Mesenchymal stem cell (in vitro differentiated cells and primary cell): ENCODE results near the gene LCE2C. TPM values are rescaled to one million over a fixed set of nuclear protein-coding genes. Genes with fewer than 3 reads are reported as not detected.
"Not testable (repeated sequence)": the region's sequence is repeated elsewhere in the genome, so short reads cannot be mapped to it uniquely, and the experiment has no call there.

ENCODE experiments used
- DNase-seq: peaks from one replicate; pipeline ENCODE4 v3.0.0-alpha.2; 2013
- H2AFZ ChIP-seq: one replicate; pipeline ENCODE4 v1.6.1; 2013; ENCODE audit warnings: low read depth, mild to moderate bottlenecking, control low read depth, inconsistent platforms, low read length, moderate library complexity
- H2AK5ac ChIP-seq: 2 replicates; pipeline ENCODE4 v1.6.1; 2013; ENCODE audit warnings: low read length, moderate library complexity, mild to moderate bottlenecking, inconsistent platforms; ENCODE audit not compliant: severe bottlenecking
- H2BK120ac ChIP-seq: one replicate; pipeline ENCODE4 v1.6.1; 2013; ENCODE audit warnings: low read depth, mild to moderate bottlenecking, inconsistent platforms, low read length, moderate library complexity
- H2BK12ac ChIP-seq, 2 experiments: one replicate each; pipeline ENCODE4 v1.6.1; 2013; ENCODE audit warnings: inconsistent platforms in 2 of 2, low read length in 2 of 2, mild to moderate bottlenecking in 2 of 2, moderate library complexity in 2 of 2, control low read depth in 1 of 2
- H2BK15ac ChIP-seq: one replicate; pipeline ENCODE4 v1.6.1; 2013; ENCODE audit warnings: mild to moderate bottlenecking, low read depth, inconsistent platforms; ENCODE audit not compliant: poor library complexity, severe bottlenecking
- H2BK5ac ChIP-seq: 2 replicates; pipeline ENCODE4 v1.6.1; 2013; ENCODE audit warnings: low read depth, mild to moderate bottlenecking, low read length, control low read depth, inconsistent platforms; ENCODE audit not compliant: poor library complexity, severe bottlenecking
- H3K14ac ChIP-seq, 2 experiments: one replicate each; pipeline ENCODE4 v1.6.1; 2013; ENCODE audit warnings: inconsistent platforms in 2 of 2, low read length in 2 of 2, control low read depth in 1 of 2, mild to moderate bottlenecking in 1 of 2, moderate library complexity in 1 of 2
- H3K18ac ChIP-seq, 2 experiments: one replicate each; pipeline ENCODE4 v1.6.1; 2013; ENCODE audit warnings: inconsistent platforms in 2 of 2, low read length in 2 of 2, control low read depth in 1 of 2, low read depth in 1 of 2, mild to moderate bottlenecking in 1 of 2
- H3K23ac ChIP-seq, 2 experiments: one replicate each; pipeline ENCODE4 v1.6.1; 2013; ENCODE audit warnings: inconsistent platforms in 2 of 2, low read length in 2 of 2, mild to moderate bottlenecking in 2 of 2, moderate library complexity in 2 of 2, control low read depth in 1 of 2
- H3K27ac ChIP-seq: 2 replicates; pipeline ENCODE4 v1.5.1; 2013; ENCODE audit warnings: mild to moderate bottlenecking, moderate library complexity, low read length, control low read depth, inconsistent platforms; ENCODE audit not compliant: poor library complexity, severe bottlenecking
- H3K27me3 ChIP-seq, 2 experiments: 2 replicates each; pipeline versions ENCODE4 v1.6.1 to v1.7.0; 2013; ENCODE audit warnings: low read length in 2 of 2, mild to moderate bottlenecking in 2 of 2, moderate library complexity in 2 of 2, control low read depth in 1 of 2, inconsistent platforms in 1 of 2; ENCODE audit not compliant: control insufficient read depth in 1 of 2, insufficient read depth in 1 of 2
- H3K36me3 ChIP-seq, 2 experiments: 2 replicates each; pipeline versions ENCODE4 v1.6.1 to v1.7.0; 2013; ENCODE audit warnings: low read length in 2 of 2, control low read depth in 1 of 2, inconsistent platforms in 1 of 2, low read depth in 1 of 2, mild to moderate bottlenecking in 1 of 2; ENCODE audit not compliant: insufficient read depth in 2 of 2, control insufficient read depth in 1 of 2
- H3K4ac ChIP-seq, 2 experiments: one replicate each; pipeline ENCODE4 v1.6.1; 2013; ENCODE audit warnings: inconsistent platforms in 2 of 2, low read length in 2 of 2, mild to moderate bottlenecking in 2 of 2, moderate library complexity in 2 of 2, control low read depth in 1 of 2, low read depth in 1 of 2
- H3K4me1 ChIP-seq: 2 replicates; pipeline ENCODE4 v1.6.1; 2013; ENCODE audit warnings: low read depth, low read length, control low read depth; ENCODE audit not compliant: control insufficient read depth, insufficient read depth
- H3K4me2 ChIP-seq: 2 replicates; pipeline ENCODE4 v1.6.1; 2013; ENCODE audit warnings: low read length, mild to moderate bottlenecking, inconsistent platforms; ENCODE audit not compliant: poor library complexity, severe bottlenecking
- H3K4me3 ChIP-seq, 2 experiments: 2 replicates each; pipeline versions ENCODE4 v1.5.1 to v1.7.0; 2013; ENCODE audit warnings: low read length in 2 of 2, mild to moderate bottlenecking in 2 of 2, control low read depth in 1 of 2, low read depth in 1 of 2; ENCODE audit not compliant: insufficient read depth in 1 of 2
- H3K79me1 ChIP-seq: replicated peaks from 2 replicates; pipeline ENCODE4 v1.6.1; 2013; ENCODE audit warnings: mild to moderate bottlenecking, control low read depth, low read length, inconsistent platforms; ENCODE audit not compliant: poor library complexity, severe bottlenecking
- H3K9ac ChIP-seq: 2 replicates; pipeline ENCODE4 v1.7.0; 2013; ENCODE audit warnings: mild to moderate bottlenecking, low read length, moderate library complexity
- H3K9me3 ChIP-seq: 2 replicates; pipeline ENCODE4 v1.7.0; 2013; ENCODE audit warnings: mild to moderate bottlenecking, low read length; ENCODE audit not compliant: control insufficient read depth
- H4K8ac ChIP-seq: one replicate; pipeline ENCODE4 v1.6.1; 2013; ENCODE audit warnings: inconsistent platforms, mild to moderate bottlenecking, low read length, moderate library complexity
- H4K91ac ChIP-seq: one replicate; pipeline ENCODE4 v1.6.1; 2013; ENCODE audit warnings: mild to moderate bottlenecking, low read length, inconsistent platforms
- WGBS: methylation state at CpG from one replicate; pipeline ENCODE4 v1.1.7; 2013; ENCODE audit warnings: mixed read lengths; 5-methylcytosine and 5-hydroxymethylcytosine counted together
- polyA plus RNA-seq, 2 experiments: library from polyadenylated mRNA; stranded (reverse); fragments of 200-250 nt; gene quantifications; one replicate each; pipeline ENCODE4 v1.2.3, GENCODE V29; 2013

The LCE2C gene
- not detected for polyA plus RNA-seq (2013, experiment 1 of 2)
- polyA plus RNA-seq (2013, experiment 2 of 2), result not detected

GRCh38 chr1:152674983-152675382 is at the start of gene LCE2C:
Gene LCE2C (plus strand): TSS chr1:152675279. CDS start chr1:152676016, 737 bp downstream.
- not testable (repeated sequence) for H3K4me3 ChIP-seq, H3K4me2 ChIP-seq, H2BK5ac ChIP-seq, H3K14ac ChIP-seq, H3K36me3 ChIP-seq, H2BK12ac ChIP-seq, H3K4me1 ChIP-seq, H2BK120ac ChIP-seq, H3K79me1 ChIP-seq, H2AFZ ChIP-seq, H3K9me3 ChIP-seq, H4K8ac ChIP-seq, H4K91ac ChIP-seq, H3K27ac ChIP-seq, H3K4ac ChIP-seq, DNase-seq, H2AK5ac ChIP-seq, H3K9ac ChIP-seq, H3K23ac ChIP-seq, H3K18ac ChIP-seq, H2BK15ac ChIP-seq
- peaks cover 0 to 14% of the 10 kb centered on the region in 2 experiments for H3K27me3 ChIP-seq
- WGBS, result 0% methylated on average over 1 of the region's 3 CpGs

- Histone ChIP-seq H3K9me3 (no peaks in the 10 kb centered on the region), H2BK120ac (no peak overlapping the region), H2BK15ac (no peak overlapping the region), H3K9ac (no peak overlapping the region), H2AFZ (no peak overlapping the region), H3K18ac (no peak overlapping the region), H4K91ac (no peak overlapping the region), H3K27me3 (peaks cover 0 to 10% of the 10 kb centered on the region in 2 experiments), H3K23ac (no peak overlapping the region), H2AK5ac (no peak overlapping the region), H4K8ac (no peak overlapping the region), H3K4me2 (no peak overlapping the region), H3K4ac (no peak overlapping the region), H3K36me3 (no peaks in the 10 kb centered on the region), H2BK5ac (no peak overlapping the region), H3K4me1 (no peaks in the 10 kb centered on the region), H3K14ac (no peak overlapping the region), H3K27ac (no peak overlapping the region), H2BK12ac (no peak overlapping the region), H3K4me3 (no peak overlapping the region), H3K79me1 (no peaks in the 10 kb centered on the region)
- DNase-seq, result no peak
- WGBS, result no CpG with 5 or more reads among the region's 1 CpG
These were observed 48.3 kb upstream of the LCE2C start for GRCh38 chr1:152626744-152627143.

- Histone ChIP-seq H2BK15ac (no peak overlapping the region), H3K9me3 (peaks cover 4% of the 10 kb centered on the region), H4K8ac (no peak overlapping the region), H2BK5ac (no peak overlapping the region), H3K36me3 (no peaks in the 10 kb centered on the region), H3K4ac (no peak overlapping the region), H2BK12ac (no peak overlapping the region), H2AFZ (no peak overlapping the region), H3K4me1 (no peaks in the 10 kb centered on the region), H2BK120ac (no peak overlapping the region), H3K4me2 (no peak overlapping the region), H3K79me1 (no peaks in the 10 kb centered on the region), H3K18ac (no peak overlapping the region), H3K14ac (no peak overlapping the region), H4K91ac (no peak overlapping the region), H3K4me3 (no peak overlapping the region), H2AK5ac (no peak overlapping the region), H3K27me3 (peaks cover 0 to 10% of the 10 kb centered on the region in 2 experiments), H3K9ac (no peak overlapping the region), H3K23ac (no peak overlapping the region), H3K27ac (no peak overlapping the region)
- WGBS, result 73% methylated on average over 3 of the region's 3 CpGs
- no peak for DNase-seq
These were observed 44.5 kb upstream of the LCE2C start for GRCh38 chr1:152630596-152630995.

- H3K4ac ChIP-seq, result no peak overlapping the region
- H3K27me3 ChIP-seq, result no peaks in the 10 kb centered on the region
- no peak overlapping the region for H3K23ac ChIP-seq
- H3K4me3 ChIP-seq, result no peak overlapping the region
- no peak overlapping the region for H2BK12ac ChIP-seq
- H2BK15ac ChIP-seq, result no peak overlapping the region
- no peaks in the 10 kb centered on the region for H3K4me1 ChIP-seq
- no peak overlapping the region for H3K14ac ChIP-seq
- no peak overlapping the region for H2AK5ac ChIP-seq
- no peak overlapping the region for H3K27ac ChIP-seq
- H4K8ac ChIP-seq, result no peak overlapping the region
- no peak overlapping the region for H2BK120ac ChIP-seq
- no peaks in the 10 kb centered on the region for H3K9me3 ChIP-seq
- H3K79me1 ChIP-seq, result no peaks in the 10 kb centered on the region
- DNase-seq, result no peak
- no peaks in the 10 kb centered on the region for H3K36me3 ChIP-seq
- no peak overlapping the region for H2AFZ ChIP-seq
- 27% methylated on average over 1 of the region's 1 CpG for WGBS
- no peak overlapping the region for H3K4me2 ChIP-seq
- H4K91ac ChIP-seq, result no peak overlapping the region
- no peak overlapping the region for H3K9ac ChIP-seq
- no peak overlapping the region for H3K18ac ChIP-seq
- H2BK5ac ChIP-seq, result no peak overlapping the region
These were observed 34.7 kb upstream of the LCE2C start for GRCh38 chr1:152640351-152640750.
